Hippocampal formation (tissue), 2 donors: ENCODE measurements around the gene USP32.
"Not testable (repeated sequence)": the region's sequence is repeated elsewhere in the genome, so short reads cannot be mapped to it uniquely, and the experiment has no call there.

Experiments used
- DNase-seq, 2 donors: peaks; one replicate each; lab custom pipeline; 2025; lab: John Stamatoyannopoulos, UW

The USP32 gene

GRCh38 chr17:60371818-60372510 is 20.0 kb downstream of the USP32 start:
- no peak for DNase-seq

GRCh38 chr17:60371416-60371815 is 20.5 kb downstream of the USP32 start:
- no peak for DNase-seq

- no peak for DNase-seq
These were observed 22.2 kb downstream of the USP32 start for GRCh38 chr17:60369727-60370126.

GRCh38 chr17:60363700-60364405 is 28.1 kb downstream of the USP32 start:
- no peak for DNase-seq

- no peak for DNase-seq
These were observed 29.6 kb downstream of the USP32 start for GRCh38 chr17:60362329-60362728.

- peak in 1 of 2 donors; percentile 33 for DNase-seq
These were observed 30.0 kb downstream of the USP32 start for GRCh38 chr17:60361889-60362288.

- DNase-seq, result no peak
These were observed 32.5 kb downstream of the USP32 start for GRCh38 chr17:60359415-60359814.

GRCh38 chr17:60358606-60359225 is 33.2 kb downstream of the USP32 start:
- no peak for DNase-seq

- no peak for DNase-seq
These were observed 35.0 kb downstream of the USP32 start for GRCh38 chr17:60356940-60357339.

GRCh38 chr17:60355663-60356594 is 36.0 kb downstream of the USP32 start:
- no peak for DNase-seq

- DNase-seq, result no peak
These were observed 37.7 kb downstream of the USP32 start for GRCh38 chr17:60354223-60354622.

GRCh38 chr17:60353773-60354172 is 38.2 kb downstream of the USP32 start:
- DNase-seq, result no peak

- no peak for DNase-seq
These were observed 39.4 kb downstream of the USP32 start for GRCh38 chr17:60352569-60352968.

- no peak for DNase-seq
These were observed 39.9 kb downstream of the USP32 start for GRCh38 chr17:60352071-60352470.

- no peak for DNase-seq
These were observed 40.8 kb downstream of the USP32 start for GRCh38 chr17:60351012-60351695.

GRCh38 chr17:60348616-60349015 is 43.3 kb downstream of the USP32 start:
- no peak for DNase-seq

- DNase-seq, result no peak
These were observed 46.7 kb downstream of the USP32 start for GRCh38 chr17:60345233-60345632.

- not testable (repeated sequence) for DNase-seq
These were observed 49.4 kb downstream of the USP32 start for GRCh38 chr17:60342492-60342891.

- no peak for DNase-seq
These were observed 56.6 kb downstream of the USP32 start for GRCh38 chr17:60335289-60335688.

GRCh38 chr17:60333628-60334031 is 58.3 kb downstream of the USP32 start:
- DNase-seq, result no peak

- not testable (repeated sequence) for DNase-seq
These were observed 58.9 kb downstream of the USP32 start for GRCh38 chr17:60333072-60333471.
